K562 (cell line): ENCODE measurements around the gene AP3B1. TPM values are rescaled to one million over a fixed set of nuclear protein-coding genes. Genes with fewer than 3 reads are reported as not detected.
A peak's percentile ranks its signal among the peaks of the same experiment; 100 is the strongest.
"Not testable (repeated sequence)": the region's sequence is repeated elsewhere in the genome, so short reads cannot be mapped to it uniquely, and the experiment has no call there.

Source experiments
- ATAC-seq: fragments of 200-7000 bp; cut with Tn5 transposase; 3 replicates; pipeline ENCODE4 v1.9.1; 2020; ENCODE audit warnings: moderate library complexity
- BruUV-seq: library from RNA; stranded (reverse); fragments of 400-500 nt; replicated peaks from 2 replicates; lab custom pipeline; 2021; lab: Mats Ljungman, UMichigan
- CTCF ChIA-PET: fragments of 300-600 bp; formaldehyde crosslinking; extraction: SDS; loops from one replicate; lab custom pipeline; 2021; ENCODE audit warnings: low intra/inter-chr PET ratio; lab: Yijun Ruan, JAX
- POLR2A ChIA-PET: fragments of 300-600, 350-650 bp; sonication (Branson Sonifier 250); formaldehyde crosslinking; extraction: SDS; loops from one replicate; lab custom pipeline; 2021; ENCODE audit warnings: antibody characterized with exemption, inconsistent platforms; lab: Yijun Ruan, JAX
- DNase-seq, 4 experiments: peaks; one replicate each; pipeline versions ENCODE4 v3.0.0 to v3.0.0-alpha.2; 2011 to 2018; ENCODE audit warnings: low spot score in 3 of 4, mixed read lengths in 3 of 4; ENCODE audit errors: extremely low read depth in 1 of 4
- FAIRE-seq: peaks from 2 replicates; lab custom pipeline; 2011; peaks lifted over from hg19 to GRCh38; lab: Jason Lieb, UNC
- H2AFZ ChIP-seq: 2 replicates; pipeline ENCODE4 v1.6.0; 2011; ENCODE audit warnings: low read depth, low read length, control low read depth, inconsistent platforms
- H3K27ac ChIP-seq: fragments of 200-600 bp; 3 replicates; pipeline ENCODE4 v1.8.0; 2011; ENCODE audit warnings: low read depth, mild to moderate bottlenecking, control low read depth, inconsistent platforms, low read length, moderate library complexity, mixed read lengths; ENCODE audit errors: extremely low read depth
- H3K27me3 ChIP-seq, 2 experiments: fragments of 300-600 bp in 1 of 2; 2 replicates in 1 of 2; 3 replicates in 1 of 2; pipeline versions ENCODE4 v1.6.0 to v1.8.0; 2011; ENCODE audit warnings: inconsistent platforms in 2 of 2, low read length in 2 of 2, mild to moderate bottlenecking in 1 of 2, mixed read lengths in 1 of 2, moderate library complexity in 1 of 2; ENCODE audit not compliant: control insufficient read depth in 2 of 2, insufficient read depth in 2 of 2
- H3K36me3 ChIP-seq: fragments of 300-600 bp; 3 replicates; pipeline ENCODE4 v1.8.0; 2011; ENCODE audit warnings: mild to moderate bottlenecking, low read length, inconsistent platforms; ENCODE audit not compliant: control insufficient read depth, insufficient read depth
- H3K4me1 ChIP-seq, 2 experiments: fragments of 200-600 bp in 1 of 2; replicated peaks in 1 of 2; 2 replicates in 1 of 2; 3 replicates in 1 of 2; pipeline versions ENCODE4 v1.5.1 to v1.8.0; 2011; ENCODE audit warnings: inconsistent platforms in 2 of 2, low read length in 2 of 2, mild to moderate bottlenecking in 1 of 2, mixed read lengths in 1 of 2, moderate library complexity in 1 of 2; ENCODE audit not compliant: control insufficient read depth in 2 of 2, insufficient read depth in 2 of 2
- H3K4me2 ChIP-seq: 2 replicates; pipeline ENCODE4 v1.6.1; 2011; ENCODE audit warnings: low read length, control low read depth, inconsistent platforms, mixed read lengths; ENCODE audit not compliant: insufficient read depth
- H3K4me3 ChIP-seq: fragments of 200-600 bp; sonication (generic), shearing (Covaris generic); 2 replicates; pipeline ENCODE4 v1.5.1; 2016; ENCODE audit warnings: control low read depth, inconsistent platforms
- H3K79me2 ChIP-seq: fragments of 200-600 bp; 3 replicates; pipeline ENCODE4 v1.8.0; 2011; ENCODE audit warnings: low read length, inconsistent platforms; ENCODE audit not compliant: control insufficient read depth, insufficient read depth
- H3K9ac ChIP-seq, 2 experiments: 2 replicates each; pipeline versions ENCODE4 v1.6.0 to v1.6.1; 2011; ENCODE audit warnings: low read depth in 2 of 2, low read length in 2 of 2, control low read depth in 1 of 2, inconsistent platforms in 1 of 2, mild to moderate bottlenecking in 1 of 2, mixed read lengths in 1 of 2; ENCODE audit not compliant: insufficient read depth in 1 of 2
- H3K9me1 ChIP-seq: one replicate; pipeline ENCODE4 v1.6.0; 2011; ENCODE audit warnings: inconsistent platforms, mild to moderate bottlenecking, low read length, moderate library complexity; ENCODE audit not compliant: control insufficient read depth, insufficient read depth
- H3K9me3 ChIP-seq: replicated peaks from 2 replicates; pipeline ENCODE4 v1.5.1; 2011; ENCODE audit warnings: low read depth, low read length, inconsistent platforms; ENCODE audit not compliant: control insufficient read depth, insufficient read depth
- H4K20me1 ChIP-seq: replicated peaks from 2 replicates; pipeline ENCODE4 v1.6.1; 2011; ENCODE audit warnings: low read length, inconsistent platforms, mixed read lengths; ENCODE audit not compliant: control insufficient read depth, insufficient read depth
- NBN ChIP-seq: fragments of 450-650 bp; IDR thresholded peaks from 2 replicates; pipeline ENCODE4 v1.6.1; 2016; ENCODE audit warnings: low read depth, mild to moderate bottlenecking
- PHF21A ChIP-seq: fragments of 450-650 bp; IDR thresholded peaks from 2 replicates; pipeline ENCODE4 v1.6.1; 2017; ENCODE audit warnings: low read depth, borderline replicate concordance
- RBM25 ChIP-seq: fragments of 200-400 bp; formaldehyde crosslinking; IDR thresholded peaks from 2 replicates; pipeline ENCODE4 v1.6.1; 2018; ENCODE audit warnings: low read length, low read depth, moderate library complexity; ENCODE audit not compliant: severe bottlenecking
- SPI1 ChIP-seq: IDR thresholded peaks from 2 replicates; pipeline ENCODE4 v1.6.1; 2011; ENCODE audit warnings: low read depth, low read length, control low read depth, borderline replicate concordance
- ZNF146 ChIP-seq: IDR thresholded peaks from one replicate; pipeline ENCODE4 v1.6.1; 2018; ENCODE audit warnings: missing compliant biosample characterization; ENCODE audit not compliant: unreplicated experiment
- WGBS: fragments of 100-300 bp; shearing (Covaris generic); methylation state at CpG from one replicate; pipeline ENCODE4 v1.1.6; 2016; ENCODE audit warnings: low coverage, mixed read lengths; ENCODE audit not compliant: insufficient coverage; ENCODE audit errors: missing lambda C conversion rate; 5-methylcytosine and 5-hydroxymethylcytosine counted together
- in situ Hi-C: fragments of 300-500 bp; cut with MboI; formaldehyde crosslinking; loops from 4 replicates; pipeline ENCODE4 v1.15.0; 2018; ENCODE audit warnings: inconsistent platforms, mixed read lengths
- intact Hi-C: fragments of 100-400 bp; cut with micrococcal nuclease; formaldehyde crosslinking; loops from 2 replicates; pipeline ENCODE4 v1.14.2; 2022
- polyA plus RNA-seq, 8 experiments: library from polyadenylated mRNA; depleted of rRNA in 4 of 8; stranded (reverse) in 5 of 8; unstranded in 3 of 8; fragments of >200 nt; fragmentation: Nextera tagmentation in 2 of 8; fragmentation: Illumina TruSeq in 1 of 8; extraction: Ambion mirVana in 2 of 8; extraction: Trizol in 1 of 8; gene quantifications; 2 replicates each; pipeline versions ENCODE4 v1.2.1 to v1.2.3, GENCODE V29; 2011 to 2014; ENCODE audit warnings: inconsistent platforms in 1 of 8, missing spikeins in 1 of 8
- total RNA-seq, 7 experiments: library from RNA; depleted of rRNA in 6 of 7; stranded (reverse); fragments of >200 nt in 6 of 7; fragmentation: Illumina TruSeq in 2 of 7; extraction: Trizol in 2 of 7; gene quantifications; 2 replicates each; pipeline versions ENCODE4 v1.2.1 to v1.2.3, GENCODE V29; 2011 to 2021; ENCODE audit warnings: low replicate concordance in 1 of 7

AP3B1 gene
- total and polyA plus RNA-seq, 9 of the 15 experiments (the other 6 are each of a cell fraction or from before 2014, with no cell fraction given) = 21.1 to 61.8 (median 42.2) TPM

- BruUV-seq, H3K4me2 ChIP-seq, H3K27ac ChIP-seq, H3K9me1 ChIP-seq, H3K79me2 ChIP-seq, CTCF ChIA-PET, H3K4me3 ChIP-seq, POLR2A ChIA-PET, ATAC-seq, H3K9me3 ChIP-seq, H3K36me3 ChIP-seq, intact Hi-C loops, FAIRE-seq, H3K27me3 ChIP-seq, H3K9ac ChIP-seq, H2AFZ ChIP-seq, in situ Hi-C loops: not testable (repeated sequence)
- 79% methylated on average over 2 of the region's 2 CpGs for WGBS
- peak; percentile 7 for TF ChIP-seq RBM25
- peak; percentile 84 for TF ChIP-seq ZNF146 (CRISPR knock-in tag)
- TF ChIP-seq, all 486 proteins: peak for 2; not testable (repeated sequence) for 484
- DNase-seq, H4K20me1 ChIP-seq, H3K4me1 ChIP-seq: not testable (repeated sequence)
Observed at GRCh38 chr5:78046823-78047222, 247.7 kb downstream of the AP3B1 start.

- H3K79me2 ChIP-seq = no peaks in the 10 kb centered on the region
- no peaks in the 10 kb centered on the region for H3K36me3 ChIP-seq
- FAIRE-seq (no peak), DNase-seq (no peak), ATAC-seq (no peak)
- WGBS = 88% methylated on average over 8 of the region's 9 CpGs
- no peaks in the 10 kb centered on the region for H3K27me3 ChIP-seq
- POLR2A ChIA-PET = interaction anchor here (0.6 kb wide), 2 partner anchors 330 to 1105 kb away, joined by 3 to 4 read pairs; no protein-coding TSS in a partner anchor
- no peak overlapping the region for H3K27ac ChIP-seq
- H3K4me1 ChIP-seq = no peaks in the 10 kb centered on the region
- CTCF ChIA-PET = no interaction called here
- TF ChIP-seq NBN = no peak
- no peak for TF ChIP-seq PHF21A
- no peak for TF ChIP-seq SPI1
- no TSS peak for BruUV-seq
- no peaks in the 10 kb centered on the region for H3K9me3 ChIP-seq
- no peaks in the 10 kb centered on the region for H4K20me1 ChIP-seq
- H3K4me2 ChIP-seq = no peak overlapping the region
- in situ Hi-C loops = no loop called here
- H3K4me3 ChIP-seq = no peak overlapping the region
- no peaks in the 10 kb centered on the region for H3K9me1 ChIP-seq
- H2AFZ ChIP-seq = no peak overlapping the region
- no peak overlapping the region for H3K9ac ChIP-seq
- intact Hi-C loops = no loop called here
Observed at GRCh38 chr5:78046006-78046405, 248.5 kb downstream of the AP3B1 start.
